ENCODE results near the gene NCKAP5L.

Gene NCKAP5L

DNA sequence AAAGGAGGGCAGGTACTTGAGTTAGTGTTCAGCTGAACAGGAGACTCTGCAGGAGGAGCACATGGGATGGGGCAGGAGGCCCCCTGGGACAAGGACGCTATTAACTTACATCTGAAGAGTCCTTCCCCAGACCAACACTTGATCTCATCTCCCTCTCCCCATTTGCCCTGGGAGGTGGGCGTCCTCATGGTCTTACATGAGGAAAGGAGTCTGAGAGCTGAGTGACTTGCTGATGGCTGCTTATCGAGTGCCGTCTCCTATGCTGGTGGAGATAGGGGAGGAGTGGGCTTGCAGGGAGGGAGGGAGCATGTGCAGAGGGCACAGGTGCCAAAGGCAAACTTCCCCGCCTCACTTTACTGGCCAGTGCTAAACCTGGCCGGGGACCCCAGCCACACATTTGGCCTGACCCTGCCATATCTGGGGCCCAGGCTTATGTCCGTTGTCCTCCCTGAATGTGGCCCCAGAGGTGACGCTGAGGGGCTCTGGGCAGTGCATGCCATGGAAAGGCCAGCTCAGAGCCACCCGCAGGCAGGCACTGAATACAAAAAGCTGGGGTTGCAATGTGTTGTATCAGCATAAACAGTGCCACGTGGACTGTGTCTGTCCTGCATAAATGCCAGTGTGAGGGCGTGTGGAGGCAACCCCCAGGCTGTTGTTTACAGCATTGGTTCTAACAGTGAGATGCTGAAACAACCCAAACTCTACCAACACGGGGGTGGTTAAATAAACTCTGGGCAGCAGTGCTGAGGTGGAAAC is 46.1 kb upstream of the NCKAP5L start:
- Histone ChIP-seq H3K4me1 (ENCODE audit: control insufficient read depth in 1 of 2, insufficient read depth in 2 of 2, low read length in 2 of 2) (peaks cover 2% of the 10 kb centered on the region in 2 experiments), H3K9ac (ENCODE audit: low read length) (no peak overlapping the region), H2BK120ac (ENCODE audit: insufficient read depth, low read length, poor library complexity) (no peak overlapping the region), H2AFZ (ENCODE audit: insufficient read depth, low read length, poor library complexity) (no peak overlapping the region), H3K4ac (ENCODE audit: low read depth, low read length) (no peak overlapping the region), H2AK5ac (ENCODE audit: low read length) (no peak overlapping the region), H4K8ac (ENCODE audit: low read depth, low read length) (no peak overlapping the region), H3K36me3 (ENCODE audit: control insufficient read depth in 1 of 2, insufficient read depth in 2 of 2, low read length in 2 of 2) (no peaks in the 10 kb centered on the region), H3K14ac (ENCODE audit: low read length) (no peak overlapping the region), H3K79me1 (ENCODE audit: low read length) (no peaks in the 10 kb centered on the region), H3K9me3 (ENCODE audit: insufficient read depth, low read depth, low read length) (peaks cover 1% of the 10 kb centered on the region), H3K4me2 (ENCODE audit: low read length) (no peak overlapping the region), H2BK5ac (ENCODE audit: low read depth, low read length, poor library complexity) (no peak overlapping the region), H3K27ac (ENCODE audit: low read depth, low read length) (no peak overlapping the region), H3K27me3 (ENCODE audit: insufficient read depth, low read length) (no peaks in the 10 kb centered on the region), H3K18ac (ENCODE audit: low read length) (no peak overlapping the region), H3K4me3 (ENCODE audit: low read depth, low read length) (no peak overlapping the region), H2BK12ac (ENCODE audit: low read length) (no peak overlapping the region), H3K79me2 (ENCODE audit: control insufficient read depth, insufficient read depth, low read length, poor library complexity) (no peaks in the 10 kb centered on the region), H4K91ac (ENCODE audit: low read depth, low read length) (no peak overlapping the region), H4K12ac (ENCODE audit: low read depth, low read length) (no peak overlapping the region), H3K23ac (ENCODE audit: low read length) (no peak overlapping the region)
- no peak for DNase-seq
- WGBS (ENCODE audit: extremely low coverage, insufficient coverage, insufficient read length), result no CpG with 5 or more reads among the region's 12 CpGs

DNA sequence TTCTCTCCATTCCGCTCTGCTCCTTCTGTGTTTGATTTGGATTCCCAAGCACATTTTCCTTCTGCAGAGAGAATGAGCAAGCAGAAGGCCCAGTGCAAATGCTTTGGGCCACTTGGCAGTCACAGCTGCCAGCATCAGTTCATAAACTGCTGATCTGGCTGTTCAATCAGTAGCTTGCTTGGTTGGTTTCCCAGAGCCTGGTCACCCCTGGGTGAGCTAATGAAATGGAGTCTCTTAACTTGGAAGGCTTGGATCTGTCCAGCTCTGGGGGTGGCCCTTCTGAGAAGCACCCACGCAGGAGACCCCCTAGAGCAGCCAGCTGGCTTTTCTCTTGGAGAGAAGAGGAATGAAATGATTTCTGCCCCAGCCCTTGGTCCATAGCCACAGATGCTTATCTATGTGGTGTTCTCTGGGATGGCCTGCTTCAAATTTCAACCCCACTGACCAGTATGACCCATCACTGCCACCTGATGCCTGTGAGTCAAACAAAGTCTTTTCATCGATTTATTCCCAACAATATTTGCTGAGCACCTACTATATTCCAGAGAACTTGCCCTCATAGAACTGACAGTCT is 45.2 kb upstream of the NCKAP5L start:
- H4K8ac ChIP-seq (ENCODE audit: low read depth, low read length), result no peak overlapping the region
- DNase-seq, result no peak
- no peak overlapping the region for H2BK120ac ChIP-seq (ENCODE audit: insufficient read depth, low read length, poor library complexity)
- H3K27me3 ChIP-seq (ENCODE audit: insufficient read depth, low read length), result no peaks in the 10 kb centered on the region
- no peak overlapping the region for H2AFZ ChIP-seq (ENCODE audit: insufficient read depth, low read length, poor library complexity)
- no peak overlapping the region for H3K4me2 ChIP-seq (ENCODE audit: low read length)
- no CpG with 5 or more reads among the region's 3 CpGs for WGBS (ENCODE audit: extremely low coverage, insufficient coverage, insufficient read length)
- no peak overlapping the region for H3K4me3 ChIP-seq (ENCODE audit: low read depth, low read length)
- no peak overlapping the region for H4K91ac ChIP-seq (ENCODE audit: low read depth, low read length)
- no peaks in the 10 kb centered on the region for H3K79me2 ChIP-seq (ENCODE audit: control insufficient read depth, insufficient read depth, low read length, poor library complexity)
- H3K79me1 ChIP-seq (ENCODE audit: low read length), result no peaks in the 10 kb centered on the region
- H3K9ac ChIP-seq (ENCODE audit: low read length), result no peak overlapping the region
- no peaks in the 10 kb centered on the region for H3K36me3 ChIP-seq (ENCODE audit: control insufficient read depth in 1 of 2, insufficient read depth in 2 of 2, low read length in 2 of 2)
- H3K23ac ChIP-seq (ENCODE audit: low read length), result no peak overlapping the region
- H3K9me3 ChIP-seq (ENCODE audit: insufficient read depth, low read depth, low read length), result peaks cover 2% of the 10 kb centered on the region
- H2BK12ac ChIP-seq (ENCODE audit: low read length), result no peak overlapping the region
- no peak overlapping the region for H3K14ac ChIP-seq (ENCODE audit: low read length)
- H3K27ac ChIP-seq (ENCODE audit: low read depth, low read length), result no peak overlapping the region
- H4K12ac ChIP-seq (ENCODE audit: low read depth, low read length), result no peak overlapping the region
- H2AK5ac ChIP-seq (ENCODE audit: low read length), result no peak overlapping the region
- H3K4ac ChIP-seq (ENCODE audit: low read depth, low read length), result no peak overlapping the region
- no peak overlapping the region for H3K18ac ChIP-seq (ENCODE audit: low read length)
- peaks cover 5 to 10% of the 10 kb centered on the region in 2 experiments for H3K4me1 ChIP-seq (ENCODE audit: control insufficient read depth in 1 of 2, insufficient read depth in 2 of 2, low read length in 2 of 2)
- H2BK5ac ChIP-seq (ENCODE audit: low read depth, low read length, poor library complexity), result no peak overlapping the region

GRCh38 chr12:49872781-49873181 is 44.6 kb upstream of the NCKAP5L start:
- Histone ChIP-seq H3K14ac (ENCODE audit: low read length) (no peak overlapping the region), H4K12ac (ENCODE audit: low read depth, low read length) (no peak overlapping the region), H3K27me3 (ENCODE audit: insufficient read depth, low read length) (no peaks in the 10 kb centered on the region), H3K9ac (ENCODE audit: low read length) (no peak overlapping the region), H2AFZ (ENCODE audit: insufficient read depth, low read length, poor library complexity) (no peak overlapping the region), H2AK5ac (ENCODE audit: low read length) (no peak overlapping the region), H3K4me3 (ENCODE audit: low read depth, low read length) (no peak overlapping the region), H4K91ac (ENCODE audit: low read depth, low read length) (no peak overlapping the region), H2BK12ac (ENCODE audit: low read length) (no peak overlapping the region), H3K79me2 (ENCODE audit: control insufficient read depth, insufficient read depth, low read length, poor library complexity) (no peaks in the 10 kb centered on the region), H3K27ac (ENCODE audit: low read depth, low read length) (no peak overlapping the region), H2BK5ac (ENCODE audit: low read depth, low read length, poor library complexity) (no peak overlapping the region), H3K9me3 (ENCODE audit: insufficient read depth, low read depth, low read length) (peaks cover 2% of the 10 kb centered on the region), H2BK120ac (ENCODE audit: insufficient read depth, low read length, poor library complexity) (no peak overlapping the region), H3K36me3 (ENCODE audit: control insufficient read depth in 1 of 2, insufficient read depth in 2 of 2, low read length in 2 of 2) (no peaks in the 10 kb centered on the region), H3K23ac (ENCODE audit: low read length) (no peak overlapping the region), H3K79me1 (ENCODE audit: low read length) (no peaks in the 10 kb centered on the region), H4K8ac (ENCODE audit: low read depth, low read length) (no peak overlapping the region), H3K4me1 (ENCODE audit: control insufficient read depth in 1 of 2, insufficient read depth in 2 of 2, low read length in 2 of 2) (peaks cover 6 to 11% of the 10 kb centered on the region in 2 experiments), H3K18ac (ENCODE audit: low read length) (no peak overlapping the region), H3K4me2 (ENCODE audit: low read length) (no peak overlapping the region), H3K4ac (ENCODE audit: low read depth, low read length) (no peak overlapping the region)
- no peak for DNase-seq
- WGBS (ENCODE audit: extremely low coverage, insufficient coverage, insufficient read length), result no CpG with 5 or more reads among the region's 6 CpGs

DNA sequence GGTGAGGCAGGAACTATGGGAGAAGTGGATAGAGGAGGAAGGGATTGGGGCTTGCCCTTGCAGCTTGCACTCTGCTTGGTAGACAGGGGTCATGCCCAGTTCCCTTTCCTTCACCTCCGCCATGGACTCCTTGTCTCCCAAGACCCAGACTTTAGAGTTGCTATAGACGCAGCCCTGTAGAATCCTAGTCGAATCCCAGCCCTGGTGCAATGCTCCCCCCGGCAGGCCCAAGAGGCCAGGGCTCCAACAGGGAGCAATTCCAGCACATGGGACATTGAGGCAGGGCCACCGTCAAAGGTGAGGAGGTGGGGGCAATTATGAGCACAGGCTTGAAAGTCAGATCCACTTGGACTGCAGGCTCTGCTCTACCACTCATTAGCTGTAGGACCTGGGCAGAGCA is 44.2 kb upstream of the NCKAP5L start:
- no peak overlapping the region for H4K8ac ChIP-seq (ENCODE audit: low read depth, low read length)
- H3K4ac ChIP-seq (ENCODE audit: low read depth, low read length), result no peak overlapping the region
- no CpG with 5 or more reads among the region's 5 CpGs for WGBS (ENCODE audit: extremely low coverage, insufficient coverage, insufficient read length)
- no peak overlapping the region for H2AFZ ChIP-seq (ENCODE audit: insufficient read depth, low read length, poor library complexity)
- no peak overlapping the region for H2AK5ac ChIP-seq (ENCODE audit: low read length)
- H3K4me1 ChIP-seq (ENCODE audit: control insufficient read depth in 1 of 2, insufficient read depth in 2 of 2, low read length in 2 of 2), result peaks cover 6 to 11% of the 10 kb centered on the region in 2 experiments
- no peak overlapping the region for H3K14ac ChIP-seq (ENCODE audit: low read length)
- H3K27me3 ChIP-seq (ENCODE audit: insufficient read depth, low read length), result no peaks in the 10 kb centered on the region
- no peak overlapping the region for H3K4me2 ChIP-seq (ENCODE audit: low read length)
- no peaks in the 10 kb centered on the region for H3K79me1 ChIP-seq (ENCODE audit: low read length)
- no peak overlapping the region for H3K27ac ChIP-seq (ENCODE audit: low read depth, low read length)
- no peak overlapping the region for H2BK12ac ChIP-seq (ENCODE audit: low read length)
- DNase-seq, result no peak
- H2BK120ac ChIP-seq (ENCODE audit: insufficient read depth, low read length, poor library complexity), result no peak overlapping the region
- peaks cover 2% of the 10 kb centered on the region for H3K9me3 ChIP-seq (ENCODE audit: insufficient read depth, low read depth, low read length)
- H2BK5ac ChIP-seq (ENCODE audit: low read depth, low read length, poor library complexity), result no peak overlapping the region
- H4K12ac ChIP-seq (ENCODE audit: low read depth, low read length), result no peak overlapping the region
- H3K79me2 ChIP-seq (ENCODE audit: control insufficient read depth, insufficient read depth, low read length, poor library complexity), result no peaks in the 10 kb centered on the region
- H3K18ac ChIP-seq (ENCODE audit: low read length), result no peak overlapping the region
- H3K9ac ChIP-seq (ENCODE audit: low read length), result no peak overlapping the region
- H3K36me3 ChIP-seq (ENCODE audit: control insufficient read depth in 1 of 2, insufficient read depth in 2 of 2, low read length in 2 of 2), result no peaks in the 10 kb centered on the region
- H3K4me3 ChIP-seq (ENCODE audit: low read depth, low read length), result no peak overlapping the region
- H3K23ac ChIP-seq (ENCODE audit: low read length), result no peak overlapping the region
- H4K91ac ChIP-seq (ENCODE audit: low read depth, low read length), result no peak overlapping the region
